ENCODE data around the gene SHC4.
A peak's percentile ranks its signal among the peaks of the same experiment; 100 is the strongest.
"Not testable (repeated sequence)": the region's sequence is repeated elsewhere in the genome, so short reads cannot be mapped to it uniquely, and the experiment has no call there.

The SHC4 gene

DNA sequence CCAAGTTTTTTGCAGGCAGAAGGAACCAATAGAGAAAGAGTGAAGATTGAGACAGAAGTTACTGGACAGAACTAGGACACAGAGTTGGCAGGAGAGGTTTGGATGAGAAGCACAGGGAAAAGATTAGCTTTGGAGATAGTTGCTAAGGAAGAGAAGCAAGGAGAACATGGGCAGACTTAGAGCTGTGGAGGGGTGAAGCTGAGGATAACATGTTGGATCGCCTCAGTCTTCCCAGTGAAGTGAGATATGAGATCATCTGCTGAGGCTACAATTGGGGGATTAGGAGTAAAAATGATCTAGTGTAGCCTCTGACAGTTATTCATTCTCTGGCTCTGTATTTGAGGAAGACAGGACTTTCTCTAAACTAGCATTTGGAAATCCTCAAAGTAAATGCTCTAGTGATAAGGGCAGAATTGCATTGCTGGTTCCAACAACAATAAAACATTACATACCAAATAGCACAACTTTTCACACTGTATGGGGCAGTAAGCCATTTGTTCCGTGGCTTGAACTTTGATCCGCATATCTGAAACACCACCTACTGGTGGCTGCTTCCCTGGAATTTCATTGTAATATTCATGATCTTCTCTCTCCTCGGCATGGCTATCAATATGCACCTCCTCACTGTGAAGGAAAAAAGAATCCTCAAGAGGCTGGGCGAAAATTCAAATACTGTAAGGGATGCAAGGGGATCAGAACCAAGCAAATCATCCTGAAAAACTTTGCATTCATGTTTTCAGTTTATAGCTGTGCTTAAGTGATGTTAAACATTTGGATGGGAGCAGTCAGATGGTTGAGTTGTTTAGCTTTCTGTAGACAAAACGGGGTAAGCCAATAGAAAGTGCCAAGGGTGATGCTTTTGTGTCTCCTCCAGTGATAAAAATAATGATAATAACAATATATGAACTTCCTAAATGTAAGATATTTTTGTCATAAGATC is 107.9 kb downstream of the SHC4 start:
- no peak for DNase-seq (ENCODE audit: insufficient read length, low spot score)
- FAIRE-seq: no peak

DNA sequence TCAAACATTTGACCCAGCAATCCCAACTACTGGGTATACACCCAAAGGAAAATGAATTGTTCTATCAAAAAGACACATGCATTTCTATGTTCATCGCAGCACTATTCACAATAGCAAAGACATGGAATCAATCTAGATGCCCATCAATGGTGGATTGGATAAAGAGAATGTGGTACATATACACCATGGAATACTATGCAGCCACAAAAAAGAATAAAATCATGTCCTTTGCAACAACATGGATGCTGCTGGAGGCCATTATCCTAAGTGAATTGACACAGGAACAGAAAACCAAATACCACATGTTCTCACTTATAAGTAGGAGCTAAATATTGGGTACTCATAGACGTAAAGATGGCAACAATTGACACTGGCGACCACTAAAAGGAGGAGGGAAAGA is 109.3 kb downstream of the SHC4 start:
- FAIRE-seq: not testable (repeated sequence)

DNA sequence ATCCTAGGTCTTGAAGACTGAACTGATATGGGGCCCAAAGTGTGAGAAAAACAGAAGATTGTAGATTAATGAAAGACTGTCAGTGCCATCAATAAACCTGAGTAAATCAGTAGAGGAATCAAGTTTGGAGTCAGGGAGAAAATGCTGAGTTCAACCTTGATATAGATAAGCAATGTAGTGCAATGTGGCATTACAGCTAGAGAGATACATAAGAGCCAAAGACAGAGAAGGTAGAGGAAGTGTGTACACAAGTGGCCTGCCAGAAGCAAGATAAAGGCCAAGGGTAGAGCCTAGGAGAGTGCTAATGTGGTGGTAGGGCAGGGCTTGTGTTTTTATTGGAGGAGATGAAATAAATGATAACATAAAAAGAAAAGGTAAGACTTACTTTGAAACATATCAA is 111.8 kb downstream of the SHC4 start:
- FAIRE-seq: no peak
- no peak for DNase-seq (ENCODE audit: insufficient read length, low spot score)

More for the DNA sequence above, 109.3 kb downstream of the SHC4 start:
- DNase-seq (ENCODE audit: insufficient read length, low spot score): not testable (repeated sequence)

DNA sequence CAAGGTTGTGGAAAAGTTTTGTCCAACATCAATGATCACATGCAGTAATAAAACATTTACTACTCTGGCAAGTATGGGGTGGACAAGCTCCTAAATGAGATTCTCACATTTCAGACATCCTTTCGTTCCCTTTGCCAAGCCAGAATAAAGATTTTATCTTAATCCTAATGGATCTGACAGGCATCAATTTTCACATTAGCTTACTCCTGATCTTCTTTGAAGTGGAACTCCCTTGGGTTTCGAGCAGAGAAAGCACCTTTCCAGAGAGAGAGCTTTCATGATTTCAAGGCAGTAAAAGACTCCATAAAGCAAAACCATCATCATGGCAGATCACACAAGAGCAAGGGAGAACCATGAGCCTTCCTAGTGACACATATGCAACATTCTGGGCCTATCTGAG is 113.1 kb downstream of the SHC4 start:
- FAIRE-seq (no peak), DNase-seq (ENCODE audit: insufficient read length, low spot score) (no peak)

DNA sequence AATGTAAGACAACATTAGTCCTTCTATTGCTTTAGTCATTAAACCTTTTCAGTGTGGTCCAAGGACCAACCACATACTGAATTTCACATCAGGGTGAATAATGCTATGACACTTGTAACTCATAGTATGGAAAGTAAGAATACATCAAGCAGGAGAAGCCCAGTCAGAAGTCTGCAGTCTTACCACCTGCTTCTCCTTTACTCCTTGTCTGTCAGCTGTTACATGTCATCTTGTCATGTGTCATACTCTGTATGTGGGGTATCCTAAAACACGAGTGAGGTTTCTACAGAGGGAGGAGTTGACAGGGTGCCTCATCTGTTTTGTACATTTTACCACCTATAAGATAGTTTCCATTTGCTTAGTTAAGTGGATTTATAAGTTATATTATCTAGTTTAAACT is 118.6 kb downstream of the SHC4 start:
- DNase-seq (ENCODE audit: insufficient read length, low spot score): no peak

DNA sequence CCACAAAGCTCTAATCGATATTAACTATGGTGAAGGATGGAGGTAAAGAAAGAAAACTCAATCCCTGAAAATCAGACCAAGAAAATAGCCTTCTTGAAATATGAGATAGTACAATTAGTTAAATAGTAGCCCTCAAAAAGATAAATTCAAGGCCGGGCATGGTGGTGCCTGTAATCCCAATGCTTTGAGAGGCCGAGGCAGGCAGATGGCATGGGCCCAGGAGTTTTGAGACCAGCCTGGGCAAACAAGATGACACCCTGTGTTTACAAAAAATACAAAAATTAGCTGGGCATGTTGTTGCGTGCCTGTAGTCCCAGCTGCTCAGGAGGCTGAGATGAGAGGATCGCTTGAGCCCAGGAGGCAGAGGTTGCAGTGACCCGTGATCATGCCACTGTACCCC is 121.2 kb downstream of the SHC4 start:
- FAIRE-seq: no peak
- no peak for DNase-seq (ENCODE audit: insufficient read length, low spot score)

More for the DNA sequence above, 118.6 kb downstream of the SHC4 start:
- no peak for FAIRE-seq

DNA sequence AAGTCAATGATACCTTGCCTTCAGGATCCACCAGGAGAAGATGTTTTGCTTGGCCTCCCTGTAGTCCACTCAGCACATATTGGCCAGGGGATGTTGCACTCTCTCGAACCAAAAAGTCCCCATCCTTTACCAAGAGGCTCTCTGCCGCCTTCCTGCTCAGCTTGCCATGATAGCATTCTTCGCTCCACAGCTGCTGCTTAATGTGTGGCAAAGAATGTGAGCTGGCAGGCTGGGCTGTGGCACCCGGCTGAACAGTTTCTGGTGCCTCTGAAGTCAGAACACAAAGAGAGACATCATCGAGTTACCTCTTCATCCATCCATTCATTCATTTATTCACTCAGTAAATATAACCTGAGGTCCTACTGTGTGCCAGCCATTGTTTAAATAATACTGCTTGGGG is 129.0 kb downstream of the SHC4 start:
- DNase-seq (ENCODE audit: insufficient read length, low spot score) (no peak), FAIRE-seq (no peak)

DNA sequence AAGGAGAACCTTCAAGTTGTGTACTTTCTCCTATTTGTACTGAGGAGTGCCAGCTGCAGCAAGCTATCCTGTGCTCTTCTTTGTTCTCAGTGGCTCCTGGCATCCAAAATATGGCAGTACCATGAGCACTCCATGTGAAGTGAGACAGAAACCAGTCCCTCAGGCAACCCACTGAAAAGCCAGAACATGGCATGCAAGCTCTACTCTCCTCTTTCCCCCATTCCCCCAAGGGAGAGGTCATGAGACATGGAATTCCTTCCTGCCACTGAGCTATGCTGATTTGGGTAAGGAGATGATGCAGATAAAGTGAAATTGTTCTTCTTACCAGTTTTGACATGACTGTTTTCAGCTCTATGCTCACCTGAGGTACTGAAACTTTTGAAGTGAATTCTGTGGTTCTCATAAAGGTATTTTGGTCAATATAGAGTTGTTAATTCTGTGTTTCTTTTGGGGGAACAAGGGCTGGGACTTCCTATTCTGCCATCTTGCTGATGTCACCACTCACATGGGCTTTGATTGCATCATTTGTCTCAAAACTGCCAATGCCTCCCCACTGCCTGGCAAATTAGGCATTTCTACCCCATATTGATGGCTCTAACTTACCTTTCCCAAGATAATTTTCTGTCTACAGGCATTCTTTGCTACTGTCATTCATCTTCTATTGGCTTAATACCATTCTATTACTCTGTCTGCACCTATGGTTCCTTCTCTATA is 130.0 kb downstream of the SHC4 start:
- FAIRE-seq (no peak), DNase-seq (ENCODE audit: insufficient read length, low spot score) (no peak)

DNA sequence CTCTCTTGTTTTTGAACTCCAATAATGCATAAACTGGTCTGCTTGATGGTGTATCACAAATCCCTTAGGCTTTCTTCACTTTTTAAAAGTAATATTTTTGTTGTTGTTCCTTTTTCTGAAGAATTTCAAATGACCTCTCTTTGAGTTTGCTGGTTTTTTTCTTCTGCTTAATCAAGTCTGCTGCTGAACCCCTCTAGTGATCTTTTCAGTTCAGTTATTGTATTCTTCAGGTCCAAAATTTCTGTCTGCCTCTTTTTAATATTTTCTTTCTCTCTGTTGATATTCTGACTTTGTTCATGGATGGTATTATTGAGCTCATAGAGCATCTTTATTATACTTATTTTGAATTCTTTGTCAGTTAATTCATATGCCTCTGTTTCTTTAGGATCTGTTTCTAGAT is 131.1 kb downstream of the SHC4 start:
- DNase-seq (ENCODE audit: insufficient read length, low spot score): no peak
- no peak for FAIRE-seq

DNA sequence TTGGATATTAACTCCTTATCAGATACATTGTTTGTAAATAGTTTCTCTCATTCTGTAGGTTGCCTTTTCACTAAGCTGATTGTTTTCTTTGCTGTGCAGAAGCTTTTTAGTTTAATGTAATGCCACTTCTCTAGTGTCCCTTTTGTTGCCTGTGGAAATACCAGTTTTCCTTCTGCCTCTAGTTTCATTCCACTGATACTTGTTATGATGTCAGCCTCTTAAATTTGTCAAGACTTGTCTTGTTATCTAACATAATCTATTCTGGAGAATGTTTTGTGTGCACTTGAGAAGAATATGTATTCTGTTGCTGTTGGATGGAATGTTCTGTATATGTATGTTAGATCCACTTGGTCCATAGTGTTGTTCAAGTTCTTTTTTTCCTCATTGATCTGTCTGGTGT is 134.8 kb downstream of the SHC4 start:
- DNase-seq (ENCODE audit: insufficient read length, low spot score) (no peak), FAIRE-seq (no peak)

DNA sequence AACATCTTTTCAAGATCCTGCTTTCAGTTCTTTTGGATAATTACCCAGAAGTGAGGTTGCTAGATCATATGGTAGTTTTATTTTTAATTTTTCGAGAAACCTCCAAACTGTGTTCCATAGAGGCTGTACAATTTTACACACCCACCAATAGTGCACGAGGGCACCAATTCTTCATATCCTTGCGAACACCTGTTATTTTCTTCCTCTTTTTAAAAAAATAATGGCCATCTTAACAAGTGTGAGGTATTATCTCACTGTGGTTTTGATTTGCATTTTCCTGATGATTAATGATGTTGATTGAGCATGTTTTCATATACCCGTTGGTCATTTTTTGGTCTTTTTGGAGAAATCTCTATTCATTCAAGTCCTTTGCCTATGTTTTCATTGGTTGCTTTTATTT is 135.2 kb downstream of the SHC4 start:
- DNase-seq (ENCODE audit: insufficient read length, low spot score) (no peak), FAIRE-seq (no peak)

DNA sequence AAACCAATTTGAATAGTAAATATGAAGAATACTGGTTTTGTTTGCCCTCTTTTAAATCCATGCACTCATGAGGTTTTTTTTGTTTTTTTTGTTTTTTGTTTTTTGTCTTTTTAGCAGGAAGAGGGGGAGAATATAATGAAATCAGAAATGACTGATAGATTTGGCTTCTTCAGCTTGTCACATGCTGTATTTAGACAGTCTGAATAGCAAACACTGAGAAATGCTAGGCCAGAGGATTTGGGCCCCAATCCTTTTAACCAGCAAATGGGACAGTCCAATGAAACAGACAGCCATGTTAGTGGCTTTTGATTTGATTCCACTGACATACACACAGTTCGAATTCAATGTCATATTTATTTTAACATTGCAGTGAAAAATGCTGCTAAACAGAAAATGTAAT is 138.6 kb downstream of the SHC4 start:
- DNase-seq (ENCODE audit: insufficient read length, low spot score) (no peak), FAIRE-seq (no peak)

DNA sequence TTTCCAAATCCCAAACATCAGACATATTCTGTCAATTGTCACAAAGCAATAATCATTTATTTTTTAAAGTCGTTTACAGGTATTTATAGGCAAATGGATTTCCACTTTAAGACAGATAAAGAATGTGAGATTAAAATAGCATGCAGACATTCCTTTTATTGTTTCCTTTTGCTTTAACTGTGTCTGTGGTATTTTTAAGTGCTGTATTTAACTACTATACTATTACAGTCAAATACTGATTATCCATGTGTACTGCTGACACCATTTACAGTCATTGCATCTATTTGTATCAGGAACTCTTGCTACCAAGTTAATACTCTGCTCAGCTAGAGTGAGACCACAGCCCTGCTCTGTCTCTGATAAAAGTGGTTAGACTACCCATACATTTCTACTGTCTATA is 140.0 kb downstream of the SHC4 start:
- DNase-seq (ENCODE audit: insufficient read length, low spot score): no peak
- FAIRE-seq: no peak

DNA sequence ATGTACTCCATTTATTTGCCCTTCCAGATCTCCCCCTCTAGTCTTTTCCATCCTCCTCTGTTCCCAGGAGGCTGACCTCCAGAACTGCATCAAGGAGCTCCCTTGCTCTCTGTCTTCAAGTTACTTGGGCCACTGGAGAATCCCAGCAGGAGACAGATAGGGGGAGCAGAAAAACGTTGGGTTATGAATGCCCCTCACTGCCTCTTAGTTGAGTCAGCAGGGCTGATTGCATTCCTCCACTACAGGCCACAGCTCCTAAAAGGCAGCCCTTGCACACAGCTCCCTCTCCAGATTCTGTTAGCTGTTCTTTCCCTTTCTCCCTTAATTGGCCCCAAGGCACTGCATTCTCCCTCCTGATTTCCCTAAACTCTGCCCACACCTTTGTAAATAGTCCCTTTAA is 140.5 kb downstream of the SHC4 start:
- FAIRE-seq: no peak
- DNase-seq (ENCODE audit: insufficient read length, low spot score): no peak

DNA sequence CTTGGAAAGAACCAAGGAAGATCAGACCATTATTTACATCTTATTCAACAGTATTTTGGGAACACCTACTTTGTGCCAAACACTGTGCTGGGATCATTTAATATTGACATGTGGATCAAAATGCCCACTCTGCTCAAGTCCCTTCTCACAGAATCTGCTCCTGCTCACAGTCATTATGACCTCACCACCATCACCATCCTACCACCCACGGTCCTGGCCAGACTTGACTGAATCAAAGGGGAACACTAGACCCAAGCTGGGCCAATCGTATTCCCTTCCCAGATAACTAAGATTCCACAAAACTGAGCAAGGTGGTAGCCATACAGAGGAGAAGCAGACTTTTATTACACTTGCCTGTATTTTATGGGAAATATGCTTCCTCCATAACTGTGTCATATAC is 149.4 kb downstream of the SHC4 start:
- no peak for FAIRE-seq
- no peak for DNase-seq (ENCODE audit: insufficient read length, low spot score)

DNA sequence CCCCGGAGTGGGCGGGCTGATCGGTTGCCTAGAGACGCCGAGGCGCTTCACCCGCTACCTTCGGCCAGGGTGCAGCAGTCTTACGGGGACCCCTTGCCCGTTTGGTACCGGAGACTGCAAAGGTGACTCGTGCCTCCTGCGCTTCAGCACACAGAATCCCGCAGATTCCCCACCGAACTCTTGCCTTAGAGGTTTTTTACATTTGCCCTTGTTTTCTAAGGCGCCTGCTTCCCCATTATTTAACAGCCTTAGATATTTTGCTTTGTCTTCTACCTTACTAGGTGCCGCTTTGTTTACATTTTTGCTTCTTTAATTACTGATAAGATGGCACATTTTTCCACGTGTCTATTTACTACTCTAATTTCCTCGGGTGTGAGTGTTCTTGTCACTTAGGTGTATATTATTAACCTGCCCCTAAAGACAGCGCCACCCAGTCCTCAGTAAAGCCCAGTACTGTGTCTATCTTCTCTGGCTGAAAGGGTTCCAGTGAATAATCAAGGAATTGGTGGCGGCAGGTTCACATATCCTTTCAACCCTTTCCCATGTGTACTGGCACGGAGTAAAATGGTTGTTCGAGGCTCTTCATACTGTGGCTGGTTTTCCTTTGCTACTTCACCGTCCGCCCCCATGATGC is 152.3 kb downstream of the SHC4 start:
- FAIRE-seq (no peak), DNase-seq (ENCODE audit: insufficient read length, low spot score) (no peak)

DNA sequence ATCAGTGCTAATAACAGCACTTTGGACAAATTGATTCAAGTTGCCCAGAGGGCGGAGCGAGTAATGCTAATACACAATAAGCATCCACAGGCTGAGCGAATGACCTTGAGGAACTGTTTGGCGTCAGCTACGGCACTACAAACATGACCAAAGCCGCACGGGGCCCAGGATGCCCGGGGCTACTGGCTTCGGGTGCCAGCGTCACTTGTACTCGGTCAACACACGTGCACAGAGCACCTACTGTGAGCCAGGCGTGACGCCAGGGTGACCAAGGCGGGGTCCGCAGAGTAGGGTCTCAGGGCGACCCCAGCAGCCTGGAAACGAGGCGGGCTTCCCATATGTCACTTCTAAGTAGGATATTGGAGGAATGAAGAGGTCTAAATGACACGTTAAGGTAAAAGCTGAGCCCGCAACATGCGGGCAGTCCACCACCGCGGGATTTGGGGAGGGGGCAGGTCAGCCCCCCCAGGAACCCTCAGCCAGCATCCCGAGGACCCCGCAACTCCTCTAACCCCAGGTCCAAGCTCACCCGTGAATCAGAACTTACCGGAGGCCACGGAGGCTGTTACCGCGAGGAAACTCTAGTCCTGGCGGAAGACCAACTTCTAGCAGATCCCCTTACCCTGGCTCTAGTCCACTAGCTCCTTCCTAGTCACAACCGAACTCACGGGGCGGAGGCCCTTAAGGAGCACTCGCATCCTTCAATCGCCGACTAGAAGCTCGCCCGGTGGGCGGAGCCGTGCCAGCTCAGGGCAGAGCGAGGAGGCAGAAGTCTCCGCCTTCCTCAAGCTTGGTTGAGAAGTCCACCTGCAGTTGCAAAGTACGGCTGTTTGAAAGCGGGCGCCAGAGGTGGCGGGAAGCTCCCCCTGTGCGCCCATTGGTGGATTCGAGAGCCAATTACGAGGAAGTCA is 153.1 kb downstream of the SHC4 start, which contains the start of gene CEP152:
Gene CEP152 (minus strand): TSS at position 656 of the 911 bp plus-strand sequence. CDS start 5,420 bp downstream, outside the sequence.
- DNase-seq (ENCODE audit: insufficient read length, low spot score): peak; percentile 59
- peak; percentile 98 for FAIRE-seq

DNA sequence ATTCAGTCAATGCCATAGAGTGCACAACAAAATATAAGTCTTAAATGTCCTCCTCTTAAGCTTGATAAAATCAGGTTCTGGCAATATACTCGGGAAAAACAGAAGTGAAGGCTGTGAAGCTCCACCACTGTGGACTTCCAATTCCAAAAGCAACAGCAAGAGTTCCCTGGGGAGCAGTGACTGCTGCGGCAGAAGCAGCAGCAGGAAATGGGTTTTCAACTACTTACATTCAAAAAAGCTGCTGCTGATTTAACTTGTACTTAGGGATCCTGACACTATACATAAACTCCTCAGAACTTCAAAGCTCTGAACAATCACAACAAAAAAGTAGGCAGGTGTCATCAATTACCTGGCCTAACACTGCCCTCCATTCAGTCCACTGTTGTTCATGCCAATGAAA is 157.6 kb downstream of the SHC4 start:
- peak; percentile 26 for FAIRE-seq
- no peak for DNase-seq (ENCODE audit: insufficient read length, low spot score)

DNA sequence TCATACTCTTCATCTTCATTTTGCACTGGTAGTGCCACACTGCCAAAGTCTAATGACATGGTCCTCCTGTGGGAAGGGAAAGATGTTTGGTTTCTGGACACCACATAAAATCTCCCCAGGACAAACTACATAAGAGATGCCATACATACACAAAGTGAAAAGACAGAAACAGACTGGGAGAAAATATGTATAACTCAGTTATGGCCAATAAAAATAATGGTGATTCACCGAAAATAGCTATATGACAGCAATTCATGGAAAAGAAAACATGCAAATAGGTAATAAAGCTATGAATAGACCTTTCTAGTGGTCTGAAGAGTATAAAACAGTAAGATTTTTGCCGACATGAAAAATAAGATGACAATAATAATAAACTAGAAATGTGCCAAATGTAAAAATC is 158.1 kb downstream of the SHC4 start:
- DNase-seq (ENCODE audit: insufficient read length, low spot score): no peak
- FAIRE-seq: no peak

DNA sequence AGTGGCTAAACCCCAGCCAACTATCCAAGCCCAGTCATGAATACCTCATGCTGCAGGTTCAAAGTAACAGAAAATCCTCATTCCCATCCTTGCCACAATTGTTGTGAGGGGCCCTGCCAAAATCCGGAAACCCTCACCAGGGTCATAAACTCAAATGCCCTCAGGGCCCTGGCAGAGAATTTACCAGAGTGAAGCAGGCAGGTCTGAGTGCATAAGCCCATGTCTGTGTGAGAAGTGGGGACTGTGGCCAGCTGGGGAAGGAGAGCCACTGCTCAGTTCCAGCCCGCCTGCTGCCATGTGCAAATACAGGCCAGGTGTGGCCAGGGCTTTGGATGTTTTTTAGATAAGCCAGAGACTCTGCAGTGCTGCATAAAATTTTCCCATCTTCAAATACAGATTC is 159.8 kb downstream of the SHC4 start:
- FAIRE-seq (no peak), DNase-seq (ENCODE audit: insufficient read length, low spot score) (no peak)

All from GM19239 (cell line).